HG03064 (cell line): ENCODE results near the gene SEC61A1.

ENCODE experiments used
- ATAC-seq: cut with Tn5 transposase; IDR thresholded peaks from one replicate; pipeline ENCODE4 v1.9.1; 2021; ENCODE audit warnings: low read depth; ENCODE audit not compliant: unreplicated experiment

The SEC61A1 gene

GRCh38 chr3:128103136-128103676, 51.0 kb downstream of the SEC61A1 start:
- ATAC-seq, result no peak

- ATAC-seq, result no peak
These were observed 55.6 kb downstream of the SEC61A1 start for GRCh38 chr3:128107834-128108233.

- no peak for ATAC-seq
These were observed 58.9 kb downstream of the SEC61A1 start for GRCh38 chr3:128111147-128111546.

GRCh38 chr3:128112357-128112968, 60.2 kb downstream of the SEC61A1 start:
- ATAC-seq, result no peak

GRCh38 chr3:128113817-128114794, 61.9 kb downstream of the SEC61A1 start:
- ATAC-seq, result no peak
